ENCODE measurements around the gene ATP8A2.
"Not testable (repeated sequence)": the region's sequence is repeated elsewhere in the genome, so short reads cannot be mapped to it uniquely, and the experiment has no call there.

ATP8A2 gene

DNA sequence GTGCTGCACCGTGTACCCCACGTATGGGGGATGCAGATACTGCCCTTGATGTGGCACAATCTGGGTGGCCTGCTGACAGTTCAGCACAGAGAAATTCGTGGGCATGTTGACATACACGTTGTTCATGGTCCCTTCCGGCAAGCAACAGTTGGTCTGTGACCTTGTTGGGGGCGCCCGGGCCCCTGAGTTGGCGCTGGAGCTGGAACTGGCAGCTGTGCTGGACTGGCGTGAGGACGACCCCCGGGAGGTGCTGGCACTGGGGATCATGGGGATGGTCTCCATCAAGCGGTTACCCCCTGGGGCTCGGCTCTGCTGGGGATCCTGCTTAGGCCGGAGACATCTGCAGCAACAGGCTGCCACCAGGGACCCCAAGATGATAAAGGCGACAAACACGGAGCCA lies 674.9 kb downstream of the ATP8A2 start:
- no peak for DNase-seq (ENCODE audit: low spot score)

- DNase-seq (ENCODE audit: low spot score) = no peak
Measured at GRCh38 chr13:26047040-26047439, 675.3 kb downstream of the ATP8A2 start.

GRCh38 chr13:26048741-26049140 lies 677.0 kb downstream of the ATP8A2 start:
- no peak for DNase-seq (ENCODE audit: low spot score)

DNA sequence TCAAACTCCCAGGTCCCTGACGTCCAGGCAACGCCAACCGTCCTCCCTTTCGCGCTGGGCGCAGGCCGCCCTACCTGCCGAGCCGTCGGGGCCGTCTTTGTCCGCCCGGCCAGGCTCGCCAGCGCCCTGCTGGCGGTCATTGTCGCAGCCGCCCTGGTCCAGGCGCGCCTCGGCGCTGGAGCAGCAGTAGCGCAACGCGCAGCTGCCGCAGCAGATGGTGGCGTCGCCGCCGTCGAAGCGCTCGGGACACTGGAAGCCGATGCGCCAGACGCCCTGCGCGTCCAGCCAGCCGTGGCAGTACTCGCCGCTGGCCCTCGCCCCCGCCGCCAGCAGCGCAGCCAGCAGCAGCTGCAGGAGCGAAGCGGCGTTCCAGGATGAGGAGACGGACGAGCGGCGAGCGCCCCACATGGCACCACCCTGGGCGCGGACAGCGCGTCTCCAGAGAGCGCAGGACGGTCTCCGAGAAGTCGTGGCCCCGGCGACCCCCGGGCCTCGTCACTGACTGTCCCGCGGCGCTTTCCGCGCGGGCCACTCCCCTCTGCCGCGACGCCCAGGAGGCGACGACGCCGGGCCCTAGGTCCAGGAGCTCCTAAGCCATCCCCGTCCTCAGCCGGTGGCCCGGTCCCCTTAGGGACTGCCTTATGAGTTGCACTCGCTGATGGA lies 678.9 kb downstream of the ATP8A2 start:
- peak; percentile 81 for DNase-seq (ENCODE audit: low spot score)

- peak; percentile 70 for DNase-seq (ENCODE audit: low spot score)
Measured at GRCh38 chr13:26051231-26051656, 679.5 kb downstream of the ATP8A2 start.

DNA sequence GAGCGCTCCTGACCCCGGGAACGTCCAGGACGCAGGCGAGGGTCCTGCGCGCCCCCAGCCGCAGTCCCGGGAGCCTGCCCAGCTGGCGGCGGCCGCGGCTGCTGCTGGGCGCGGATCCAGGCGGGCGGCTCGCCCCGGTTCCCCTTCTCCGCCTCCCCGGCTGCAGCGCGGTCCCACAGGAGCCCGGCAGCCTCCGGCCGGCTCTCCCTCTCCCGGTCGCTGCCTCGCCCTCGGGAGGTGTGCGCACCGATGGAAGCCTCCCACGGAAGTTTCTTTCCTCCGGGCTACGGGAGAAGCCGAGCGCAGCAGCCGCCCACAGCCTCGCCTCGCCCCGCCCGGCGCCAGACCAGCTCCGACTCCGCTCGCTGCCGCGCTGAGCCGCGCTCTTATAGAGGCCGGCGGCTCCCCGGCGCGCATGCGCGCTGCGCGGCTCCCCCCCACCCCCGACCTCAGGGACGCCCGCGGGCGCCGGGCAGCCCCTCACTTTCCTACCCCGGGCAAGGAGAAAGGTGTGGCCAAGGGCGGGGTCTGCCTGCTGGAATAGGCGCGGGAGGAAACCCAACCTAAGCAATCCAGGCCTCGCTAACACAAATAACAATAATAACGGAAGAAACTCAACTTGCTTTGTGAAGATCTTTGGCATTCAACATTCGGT lies 680.0 kb downstream of the ATP8A2 start, which contains the start of gene SHISA2:
TSS of gene SHISA2 (minus strand) at position 360 of the 655 bp plus-strand sequence. CDS start 1,041 bp downstream, outside the sequence.
- peak; percentile 87 for DNase-seq (ENCODE audit: low spot score)

GRCh38 chr13:26052337-26052736 lies 680.6 kb downstream of the ATP8A2 start:
- peak; percentile 69 for DNase-seq (ENCODE audit: low spot score)

- no peak for DNase-seq (ENCODE audit: low spot score)
Measured at GRCh38 chr13:26053418-26053980, 681.7 kb downstream of the ATP8A2 start.

DNA sequence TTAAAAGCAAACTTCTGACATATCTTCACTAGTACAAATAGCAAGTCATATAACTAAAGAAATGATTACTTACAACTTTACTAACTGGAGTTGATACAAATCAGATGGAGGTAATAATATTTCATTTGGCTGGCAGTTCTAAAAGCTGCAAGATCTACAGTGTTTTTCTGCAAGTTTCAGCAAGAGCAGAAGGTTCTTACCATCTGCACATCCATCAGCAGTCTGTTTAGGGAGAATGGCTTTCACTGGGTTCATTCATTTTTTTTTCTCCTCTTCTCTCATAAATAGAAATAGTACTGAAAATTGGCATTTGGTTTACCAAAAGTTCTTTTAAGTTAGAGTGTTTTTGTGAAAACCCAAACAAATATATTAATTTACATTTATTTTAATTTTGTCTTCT lies 683.1 kb downstream of the ATP8A2 start:
- no peak for DNase-seq (ENCODE audit: low spot score)

DNA sequence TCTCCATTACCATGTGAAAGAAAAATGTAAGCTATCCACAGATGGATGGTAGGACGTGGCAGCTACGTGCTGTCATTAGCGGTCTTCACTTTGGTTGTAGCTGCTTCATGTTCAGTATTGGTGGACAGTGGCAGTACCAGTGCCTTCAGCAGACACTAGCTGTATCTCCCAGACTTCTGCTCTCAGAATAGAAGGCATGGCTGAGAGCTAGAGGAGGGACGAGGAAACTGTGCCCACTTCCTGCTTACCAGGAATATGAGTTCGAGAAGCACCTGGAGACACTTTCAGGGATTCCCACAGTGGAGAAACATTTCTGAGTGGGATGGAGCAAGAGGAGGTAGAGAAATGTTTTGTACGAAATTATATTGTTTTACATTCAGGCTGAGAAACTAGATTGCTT lies 686.9 kb downstream of the ATP8A2 start:
- DNase-seq (ENCODE audit: low spot score) = no peak

GRCh38 chr13:26060357-26060756 lies 688.6 kb downstream of the ATP8A2 start:
- no peak for DNase-seq (ENCODE audit: low spot score)

GRCh38 chr13:26061256-26061655 lies 689.5 kb downstream of the ATP8A2 start:
- DNase-seq (ENCODE audit: low spot score) = no peak

GRCh38 chr13:26061947-26062346 lies 690.2 kb downstream of the ATP8A2 start:
- DNase-seq (ENCODE audit: low spot score) = no peak

DNA sequence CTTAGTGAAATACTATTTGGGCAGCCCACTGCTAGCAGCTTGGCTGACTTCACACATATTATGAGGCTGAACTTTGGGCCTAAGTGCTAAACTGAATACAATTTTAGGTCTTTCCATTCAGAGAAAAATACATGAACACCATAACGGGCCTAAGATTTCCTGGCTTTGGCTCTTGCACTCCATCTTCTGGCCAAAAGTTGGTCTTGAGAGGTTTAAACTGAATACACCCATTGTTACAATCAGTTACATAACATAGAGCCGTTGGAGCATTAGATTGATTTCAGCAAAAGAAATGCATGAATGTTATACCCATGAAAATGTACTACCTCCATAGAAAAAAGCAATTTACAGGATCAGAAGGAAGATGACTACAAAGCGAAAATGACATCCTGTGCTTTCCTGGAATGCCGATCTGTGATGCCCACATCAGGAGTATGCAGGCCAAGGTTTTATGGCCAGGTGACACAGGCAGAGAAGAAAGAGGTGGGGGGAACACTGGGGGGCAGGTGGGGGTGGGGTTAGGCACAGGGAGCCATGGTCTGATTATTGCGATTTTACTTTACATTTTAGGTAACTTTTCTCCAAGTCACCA lies 691.2 kb downstream of the ATP8A2 start:
- no peak for DNase-seq (ENCODE audit: low spot score)

DNA sequence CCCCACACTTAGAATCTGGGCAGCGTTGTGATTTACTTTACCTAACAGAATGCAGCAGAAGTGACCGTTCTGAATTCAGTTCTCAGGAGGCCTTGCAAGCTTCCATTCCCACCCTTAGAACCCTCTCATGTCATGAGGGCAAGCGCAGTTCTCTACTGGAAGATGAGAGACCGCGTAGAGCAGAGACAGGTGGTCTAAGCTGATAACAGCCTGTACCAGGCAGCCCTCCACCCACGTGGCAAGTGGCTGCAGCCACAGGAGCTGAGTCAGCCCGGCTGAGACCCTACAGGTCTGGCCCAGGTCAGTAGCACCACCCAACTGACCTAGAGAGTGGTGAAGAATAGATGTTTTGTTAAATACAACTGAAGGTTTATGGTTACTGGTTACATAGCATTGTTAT lies 694.7 kb downstream of the ATP8A2 start:
- DNase-seq (ENCODE audit: low spot score) = not testable (repeated sequence)

DNA sequence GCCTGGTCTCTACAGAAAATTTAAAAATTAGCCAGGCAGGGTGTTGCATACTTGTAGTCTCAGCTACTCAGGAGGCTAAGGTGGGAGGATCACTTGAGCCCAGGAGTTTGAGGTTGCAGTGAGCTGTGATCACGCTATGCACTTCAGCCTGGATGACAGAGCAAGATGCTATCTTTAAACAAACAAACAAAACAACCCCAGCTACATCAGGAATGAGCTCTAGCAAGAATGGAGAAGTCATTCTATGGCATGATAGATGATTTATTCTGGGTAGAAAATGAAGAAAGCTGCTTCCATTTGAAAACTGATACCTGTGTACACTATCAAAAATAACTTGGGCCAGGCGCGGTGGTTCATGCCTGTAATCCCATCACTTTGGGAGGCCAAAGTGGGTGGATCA lies 695.8 kb downstream of the ATP8A2 start:
- no peak for DNase-seq (ENCODE audit: low spot score)

- DNase-seq (ENCODE audit: low spot score) = not testable (repeated sequence)
Measured at GRCh38 chr13:26068372-26068771, 696.6 kb downstream of the ATP8A2 start.

DNA sequence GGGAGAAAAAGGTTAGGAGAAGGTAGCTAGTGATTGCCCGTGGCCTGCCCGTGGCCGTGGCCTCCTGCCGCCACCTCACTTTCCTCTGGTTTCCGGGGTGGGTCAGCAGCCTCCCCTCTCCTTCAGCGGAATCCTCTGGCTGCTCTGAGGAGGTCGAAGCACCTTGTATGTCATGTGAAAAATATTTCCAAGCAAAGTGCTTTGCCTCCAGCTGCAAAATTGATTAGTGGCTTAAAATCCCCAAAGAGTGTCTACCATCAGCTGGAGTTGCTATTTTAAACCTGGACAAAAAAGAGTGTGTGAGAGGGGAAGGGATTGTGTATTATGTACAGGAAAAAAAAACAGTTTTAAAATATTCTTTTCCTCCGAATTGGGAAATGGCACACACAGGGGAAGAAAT lies 697.9 kb downstream of the ATP8A2 start:
- DNase-seq (ENCODE audit: low spot score) = not testable (repeated sequence)

- no peak for DNase-seq (ENCODE audit: low spot score)
Measured at GRCh38 chr13:26071691-26072090, 699.9 kb downstream of the ATP8A2 start.

- not testable (repeated sequence) for DNase-seq (ENCODE audit: low spot score)
Measured at GRCh38 chr13:26072335-26072734, 700.6 kb downstream of the ATP8A2 start.

GRCh38 chr13:26074706-26075105 lies 702.9 kb downstream of the ATP8A2 start:
- DNase-seq (ENCODE audit: low spot score) = no peak
